Caco-2 (cell line): ENCODE data around the gene TMEM132D. TPM values are rescaled to one million over a fixed set of nuclear protein-coding genes. Genes with fewer than 3 reads are reported as not detected.

Experiments
- BruUV-seq: library from RNA; stranded (reverse); fragments of 400-500 nt; replicated peaks from 2 replicates; lab custom pipeline; 2021; lab: Mats Ljungman, UMichigan
- CTCF ChIA-PET: fragments of 300-600 bp; sonication (Branson Sonifier 250); formaldehyde crosslinking; loops from one replicate; lab custom pipeline; 2022; ENCODE audit warnings: antibody characterized with exemption; lab: Charles Lee
- POLR2A ChIA-PET: fragments of 300-600 bp; sonication (Branson Sonifier 250); formaldehyde crosslinking; loops from one replicate; lab custom pipeline; 2022; ENCODE audit warnings: antibody characterized with exemption; lab: Charles Lee
- DNase-seq, 2 experiments: peaks; one replicate each; pipeline versions ENCODE4 v3.0.0 to v3.0.0-alpha.2; 2020 to 2022
- H3K27me3 ChIP-seq: replicated peaks from 2 replicates; pipeline ENCODE4 v1.6.0; 2011; ENCODE audit warnings: low read length; ENCODE audit not compliant: control insufficient read depth, insufficient read depth
- H3K36me3 ChIP-seq: 2 replicates; pipeline ENCODE4 v1.5.1; 2011; ENCODE audit warnings: low read length; ENCODE audit not compliant: control insufficient read depth, insufficient read depth
- H3K4me1 ChIP-seq: fragments of 250-450 bp; sonication (Bioruptor Pico); 2 replicates; pipeline ENCODE4 v1.5.1; 2020; ENCODE audit warnings: mild to moderate bottlenecking
- H3K4me3 ChIP-seq: 2 replicates; pipeline ENCODE4 v1.5.1; 2011; ENCODE audit warnings: low read depth, mild to moderate bottlenecking, control low read depth, low read length
- H3K9me3 ChIP-seq: fragments of 250-450 bp; sonication (Bioruptor Pico); 2 replicates; pipeline ENCODE4 v1.5.1; 2020; ENCODE audit warnings: mild to moderate bottlenecking, moderate library complexity
- H3K27ac Mint-ChIP-seq: one replicate; pipeline ENCODE4 v1.8.0; 2022; ENCODE audit warnings: mixed read lengths; ENCODE audit not compliant: unreplicated experiment
- H3K27me3 Mint-ChIP-seq: one replicate; pipeline ENCODE4 v1.8.0; 2022; ENCODE audit warnings: mixed read lengths; ENCODE audit not compliant: insufficient read depth, unreplicated experiment
- H3K36me3 Mint-ChIP-seq: one replicate; pipeline ENCODE4 v1.8.0; 2022; ENCODE audit warnings: mild to moderate bottlenecking, mixed read lengths; ENCODE audit not compliant: insufficient read depth, unreplicated experiment
- H3K4me1 Mint-ChIP-seq: one replicate; pipeline ENCODE4 v1.8.0; 2022; ENCODE audit warnings: low read depth, mixed read lengths; ENCODE audit not compliant: unreplicated experiment
- H3K4me3 Mint-ChIP-seq: one replicate; pipeline ENCODE4 v1.8.0; 2022; ENCODE audit warnings: mild to moderate bottlenecking, moderate library complexity, mixed read lengths; ENCODE audit not compliant: unreplicated experiment
- H3K9me3 Mint-ChIP-seq: one replicate; pipeline ENCODE4 v1.8.0; 2022; ENCODE audit warnings: mixed read lengths; ENCODE audit not compliant: unreplicated experiment
- CTCF ChIP-seq, 2 experiments: fragments of 200-600 bp in 1 of 2; IDR thresholded peaks; 1 replicate in 1 of 2; 2 replicates in 1 of 2; pipeline versions ENCODE4 v1.5.1 to v1.8.0; 2011 to 2022; ENCODE audit warnings: antibody characterized with exemption in 1 of 2, control low read depth in 1 of 2, inconsistent platforms in 1 of 2, low read depth in 1 of 2, low read length in 1 of 2, mild to moderate bottlenecking in 1 of 2, moderate library complexity in 1 of 2; ENCODE audit not compliant: insufficient read depth in 1 of 2, severe bottlenecking in 1 of 2, unreplicated experiment in 1 of 2
- intact Hi-C: fragments of 100-400 bp; cut with micrococcal nuclease; formaldehyde crosslinking; loops from one replicate; pipeline ENCODE4 v1.10.0; 2022; ENCODE audit not compliant: unreplicated experiment
- total RNA-seq: library from RNA; stranded (reverse); gene quantifications from 2 replicates; pipeline ENCODE4 v1.2.3, GENCODE V29; 2022

The TMEM132D gene
- total RNA-seq, 1 experiment from 2014 or later: not detected

- H3K27me3 ChIP-seq: no peaks in the 10 kb centered on the region
- H3K4me1 Mint-ChIP-seq: no peaks in the 10 kb centered on the region
- H3K36me3 ChIP-seq: no peaks in the 10 kb centered on the region
- H3K4me3 ChIP-seq: no peak overlapping the region
- POLR2A ChIA-PET: no interaction called here
- peaks cover 23% of the 10 kb centered on the region for H3K9me3 Mint-ChIP-seq
- H3K27ac Mint-ChIP-seq: no peak overlapping the region
- no peak overlapping the region for H3K4me3 Mint-ChIP-seq
- no peaks in the 10 kb centered on the region for H3K27me3 Mint-ChIP-seq
- intact Hi-C loops: no loop called here
- CTCF ChIA-PET: no interaction called here
- H3K4me1 ChIP-seq: no peaks in the 10 kb centered on the region
- H3K36me3 Mint-ChIP-seq: no peaks in the 10 kb centered on the region
- 0 out of 2 replicates have a peak, but pooled peaks cover 3% of the 10 kb centered on the region for H3K9me3 ChIP-seq
- no TSS peak for BruUV-seq
- DNase-seq: no peak
- no peak for TF ChIP-seq CTCF (IDR thresholded peaks at IDR 0.05; ENCODE audit: insufficient read depth in 1 of 2, low read depth in 1 of 2, low read length in 1 of 2, severe bottlenecking in 1 of 2, unreplicated experiment in 1 of 2)
Measured at GRCh38 chr12:129201029-129201428, 702.8 kb downstream of the TMEM132D start.

- Mint-ChIP-seq H3K27ac (no peak overlapping the region), H3K4me1 (no peaks in the 10 kb centered on the region), H3K36me3 (no peaks in the 10 kb centered on the region), H3K4me3 (no peak overlapping the region), H3K9me3 (peaks cover 23% of the 10 kb centered on the region), H3K27me3 (no peaks in the 10 kb centered on the region)
- ChIA-PET CTCF (no interaction called here), POLR2A (no interaction called here)
- 0 out of 2 replicates have a peak, but pooled peaks cover 3% of the 10 kb centered on the region for H3K9me3 ChIP-seq
- no peak for TF ChIP-seq CTCF (IDR thresholded peaks at IDR 0.05; ENCODE audit: insufficient read depth in 1 of 2, low read depth in 1 of 2, low read length in 1 of 2, severe bottlenecking in 1 of 2, unreplicated experiment in 1 of 2)
- intact Hi-C loops: no loop called here
- no peak for DNase-seq
- BruUV-seq: no TSS peak
- H3K27me3 ChIP-seq: no peaks in the 10 kb centered on the region
- H3K4me3 ChIP-seq: no peak overlapping the region
- no peaks in the 10 kb centered on the region for H3K4me1 ChIP-seq
- no peaks in the 10 kb centered on the region for H3K36me3 ChIP-seq
Measured at GRCh38 chr12:129200576-129200975, 703.2 kb downstream of the TMEM132D start.

- no peak overlapping the region for H3K27ac Mint-ChIP-seq
- H3K9me3 Mint-ChIP-seq: peaks cover 27% of the 10 kb centered on the region
- no peaks in the 10 kb centered on the region for H3K36me3 ChIP-seq
- no peak overlapping the region for H3K4me3 Mint-ChIP-seq
- no peaks in the 10 kb centered on the region for H3K4me1 Mint-ChIP-seq
- no peak overlapping the region for H3K4me3 ChIP-seq
- H3K27me3 ChIP-seq: no peaks in the 10 kb centered on the region
- H3K27me3 Mint-ChIP-seq: no peaks in the 10 kb centered on the region
- no peaks in the 10 kb centered on the region for H3K36me3 Mint-ChIP-seq
- ChIA-PET POLR2A (no interaction called here), CTCF (no interaction called here)
- H3K4me1 ChIP-seq: no peaks in the 10 kb centered on the region
- intact Hi-C loops: no loop called here
- H3K9me3 ChIP-seq: 0 out of 2 replicates have a peak, but pooled peaks cover 3% of the 10 kb centered on the region
- no TSS peak for BruUV-seq
- no peak for TF ChIP-seq CTCF (IDR thresholded peaks at IDR 0.05; ENCODE audit: insufficient read depth in 1 of 2, low read depth in 1 of 2, low read length in 1 of 2, severe bottlenecking in 1 of 2, unreplicated experiment in 1 of 2)
- no peak for DNase-seq
Measured at GRCh38 chr12:129196927-129197326, 706.9 kb downstream of the TMEM132D start.
